MCF 10A (cell line): ENCODE results near the gene BAX. TPM values are rescaled to one million over a fixed set of nuclear protein-coding genes. Genes with fewer than 3 reads are reported as not detected.

Experiments
- BruUV-seq: library from RNA; stranded (reverse); fragments of 400-500 nt; replicated peaks from 2 replicates; lab custom pipeline; 2021; lab: Mats Ljungman, UMichigan
- CTCF ChIA-PET: fragments of 300-600 bp; sonication (Branson Sonifier 250); formaldehyde crosslinking; extraction: SDS; loops from one replicate; lab custom pipeline; 2021; ENCODE audit warnings: antibody characterized with exemption, inconsistent platforms; lab: Yijun Ruan, JAX
- POLR2A ChIA-PET: fragments of 300-600, 350-650 bp; sonication (Branson Sonifier 250); formaldehyde crosslinking; extraction: SDS; loops from one replicate; lab custom pipeline; 2020; ENCODE audit warnings: antibody characterized with exemption, inconsistent platforms; lab: Yijun Ruan, JAX
- DNase-seq: peaks from one replicate; pipeline ENCODE4 v3.0.0-alpha.2; 2018; ENCODE audit not compliant: unreplicated experiment
- H3K27ac Mint-ChIP-seq: one replicate; pipeline ENCODE4 v1.8.0; 2022; ENCODE audit warnings: mild to moderate bottlenecking, low read depth, mixed read lengths; ENCODE audit not compliant: unreplicated experiment
- H3K27me3 Mint-ChIP-seq: one replicate; pipeline ENCODE4 v1.8.0; 2022; ENCODE audit warnings: mixed read lengths; ENCODE audit not compliant: insufficient read depth, unreplicated experiment
- H3K36me3 Mint-ChIP-seq: one replicate; pipeline ENCODE4 v1.8.0; 2022; ENCODE audit warnings: mild to moderate bottlenecking, moderate library complexity, mixed read lengths; ENCODE audit not compliant: insufficient read depth, unreplicated experiment
- H3K4me1 Mint-ChIP-seq: one replicate; pipeline ENCODE4 v1.8.0; 2022; ENCODE audit warnings: mixed read lengths; ENCODE audit not compliant: insufficient read depth, unreplicated experiment
- H3K4me3 Mint-ChIP-seq: one replicate; pipeline ENCODE4 v1.8.0; 2022; ENCODE audit warnings: mild to moderate bottlenecking, moderate library complexity, mixed read lengths; ENCODE audit not compliant: unreplicated experiment
- H3K9me3 Mint-ChIP-seq: one replicate; pipeline ENCODE4 v1.8.0; 2022; ENCODE audit warnings: mixed read lengths; ENCODE audit not compliant: unreplicated experiment
- CTCF ChIP-seq: fragments of 200-600 bp; IDR thresholded peaks from one replicate; pipeline ENCODE4 v1.8.0; 2022; ENCODE audit warnings: antibody characterized with exemption, mild to moderate bottlenecking; ENCODE audit not compliant: unreplicated experiment
- intact Hi-C: fragments of 100-400 bp; cut with micrococcal nuclease; formaldehyde crosslinking; loops from 2 replicates; pipeline ENCODE4 v1.14.1; 2022
- total RNA-seq: library from RNA; stranded (reverse); gene quantifications from 2 replicates; pipeline ENCODE4 v1.2.3, GENCODE V29; 2022

BAX gene
- total RNA-seq, 1 experiment from 2014 or later, result 152 TPM

GRCh38 chr19:48966541-48967345, 12.1 kb downstream of the BAX start:
- DNase-seq, result no peak
- H3K27ac Mint-ChIP-seq, result peak overlapping the region; percentile 96
- intact Hi-C loops, result no loop called here
- peaks cover 64% of the 10 kb centered on the region for H3K36me3 Mint-ChIP-seq
- BruUV-seq, result no TSS peak
- H3K4me1 Mint-ChIP-seq, result peaks cover 35% of the 10 kb centered on the region
- no peak for TF ChIP-seq CTCF
- no peaks in the 10 kb centered on the region for H3K9me3 Mint-ChIP-seq
- ChIA-PET CTCF (interaction anchor here (0.5 to 2.0 kb wide), 6 partner anchors 10 to 176 kb away, joined by 3 to 13 read pairs (median 4); partner anchors contain the start of gene RUVBL2), POLR2A (interaction anchor here (0.6 to 5.3 kb wide), 12 partner anchors 11 to 641 kb away, joined by 3 to 98 read pairs (median 8); partner anchors contain the start of genes BAX, DHDH, EMP3 and GYS1)
- H3K27me3 Mint-ChIP-seq, result no peaks in the 10 kb centered on the region
- peak overlapping the region; percentile 97 for H3K4me3 Mint-ChIP-seq

GRCh38 chr19:48967346-48968178, 12.9 kb downstream of the BAX start:
- CTCF ChIA-PET, result interaction anchor here (0.5 to 2.0 kb wide), 6 partner anchors 9 to 172 kb away, joined by 3 to 13 read pairs (median 4); partner anchors contain the start of genes GYS1 and RUVBL2
- POLR2A ChIA-PET, result interaction anchor here (0.6 to 5.3 kb wide), 5 partner anchors 10 to 93 kb away, joined by 5 to 98 read pairs (median 47); partner anchors contain the start of genes BAX, GYS1 and RUVBL2
- H3K27ac Mint-ChIP-seq, result peak overlapping the region; percentile 78
- peaks cover 65% of the 10 kb centered on the region for H3K36me3 Mint-ChIP-seq
- BruUV-seq, result no TSS peak
- peak; percentile 24 for DNase-seq
- intact Hi-C loops, result no loop called here
- peaks cover 30% of the 10 kb centered on the region for H3K4me1 Mint-ChIP-seq
- TF ChIP-seq CTCF, result no peak
- peak overlapping the region; percentile 97 for H3K4me3 Mint-ChIP-seq
- H3K27me3 Mint-ChIP-seq, result no peaks in the 10 kb centered on the region
- H3K9me3 Mint-ChIP-seq, result no peaks in the 10 kb centered on the region

GRCh38 chr19:48968179-48968661, 13.5 kb downstream of the BAX start:
- Mint-ChIP-seq H3K9me3 (no peaks in the 10 kb centered on the region), H3K4me3 (no peak overlapping the region), H3K36me3 (peaks cover 72% of the 10 kb centered on the region), H3K27me3 (no peaks in the 10 kb centered on the region), H3K27ac (peak overlapping the region; percentile 78), H3K4me1 (peaks cover 24% of the 10 kb centered on the region)
- no peak for TF ChIP-seq CTCF
- intact Hi-C loops, result no loop called here
- DNase-seq, result no peak
- POLR2A ChIA-PET, result interaction anchor here (0.6 to 5.3 kb wide), 5 partner anchors 10 to 94 kb away, joined by 5 to 98 read pairs (median 47); partner anchors contain the start of genes BAX, GYS1 and RUVBL2
- BruUV-seq, result TSS peak; percentile 37
- CTCF ChIA-PET, result interaction anchor here (1.0 kb wide), 1 partner anchor 25 kb away, joined by 6 read pairs; the partner anchor contains the start of genes GYS1 and RUVBL2
